HG02938 (cell line): ENCODE measurements around the gene CCDC70.

Experiments
- ATAC-seq: cut with Tn5 transposase; IDR thresholded peaks from one replicate; pipeline ENCODE4 v1.9.1; 2021; ENCODE audit warnings: mild to moderate bottlenecking, moderate library complexity; ENCODE audit not compliant: unreplicated experiment

Gene CCDC70

DNA sequence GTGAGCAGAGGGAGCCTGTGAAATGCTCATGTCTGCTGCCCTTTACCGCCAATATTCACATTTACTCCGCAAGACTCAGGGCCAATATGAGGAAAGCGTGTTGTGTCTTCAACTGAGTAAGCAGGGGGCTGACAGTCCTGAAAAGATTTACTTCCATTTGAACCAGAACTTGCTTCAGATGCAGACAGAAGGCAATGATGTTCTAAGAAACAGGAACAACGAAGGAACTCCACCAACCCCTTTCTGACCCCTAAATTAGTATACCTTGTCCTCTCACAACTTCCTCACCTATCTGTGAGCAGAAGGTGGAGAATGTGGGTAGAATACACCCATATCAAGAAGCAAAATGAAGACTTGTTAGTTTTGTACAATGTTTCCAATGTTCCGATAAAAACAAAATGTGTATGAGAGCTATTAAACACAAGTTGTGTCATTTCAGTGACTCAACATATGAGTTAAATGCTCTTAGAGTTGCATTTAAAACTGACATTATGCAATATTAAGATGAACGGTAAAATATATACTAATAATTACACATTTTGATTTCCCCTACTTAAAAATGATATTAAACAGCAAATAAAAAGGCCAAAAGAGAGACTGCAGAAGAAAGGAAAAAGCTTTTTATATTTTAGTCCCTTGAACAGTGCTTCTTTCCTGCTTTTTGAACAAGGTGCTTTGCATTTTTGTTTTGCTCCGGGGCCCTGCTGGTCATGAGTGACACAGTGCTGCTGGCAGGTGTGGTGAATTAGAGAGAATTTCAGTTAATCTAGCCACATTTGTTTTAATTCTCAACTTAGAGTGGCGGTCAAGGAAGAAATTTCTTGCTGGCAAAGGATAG lies 32.8 kb upstream of the CCDC70 start:
- no peak for ATAC-seq

DNA sequence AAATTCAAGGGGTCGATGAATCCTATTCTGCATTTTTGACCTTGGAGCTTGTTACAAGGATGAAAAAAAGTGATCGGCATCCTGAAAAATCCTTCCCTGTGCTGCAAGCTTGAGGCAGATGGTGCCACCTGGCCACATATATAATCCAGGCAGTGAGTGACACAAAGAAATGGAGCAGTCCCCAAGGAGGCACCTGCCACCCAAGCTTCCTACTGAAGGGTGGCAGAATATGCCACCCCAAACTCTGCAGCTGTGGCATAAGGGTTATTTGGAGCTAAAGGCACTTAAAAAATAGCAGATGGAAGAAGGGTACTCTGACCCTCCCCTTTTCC lies 32.2 kb upstream of the CCDC70 start:
- ATAC-seq = no peak

DNA sequence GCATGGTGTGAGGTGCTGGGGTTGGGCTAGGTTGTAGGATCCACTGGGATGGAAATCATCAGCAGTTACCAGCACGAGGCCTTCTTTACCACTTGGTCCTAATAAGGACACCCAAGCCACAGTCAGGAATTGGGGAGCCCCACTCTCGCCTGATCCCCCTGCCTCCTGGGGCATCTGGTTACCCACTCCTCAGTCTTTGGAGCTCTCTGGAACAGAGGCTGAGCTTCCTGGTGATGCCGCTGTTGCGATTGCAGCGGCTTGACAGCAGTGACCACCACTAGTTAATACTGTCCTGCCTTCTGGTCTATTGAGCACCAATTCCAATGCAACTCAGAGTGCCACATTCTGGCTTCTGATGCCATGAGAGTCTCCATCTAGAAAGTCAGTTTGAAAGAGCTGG lies 30.2 kb upstream of the CCDC70 start:
- no peak for ATAC-seq

DNA sequence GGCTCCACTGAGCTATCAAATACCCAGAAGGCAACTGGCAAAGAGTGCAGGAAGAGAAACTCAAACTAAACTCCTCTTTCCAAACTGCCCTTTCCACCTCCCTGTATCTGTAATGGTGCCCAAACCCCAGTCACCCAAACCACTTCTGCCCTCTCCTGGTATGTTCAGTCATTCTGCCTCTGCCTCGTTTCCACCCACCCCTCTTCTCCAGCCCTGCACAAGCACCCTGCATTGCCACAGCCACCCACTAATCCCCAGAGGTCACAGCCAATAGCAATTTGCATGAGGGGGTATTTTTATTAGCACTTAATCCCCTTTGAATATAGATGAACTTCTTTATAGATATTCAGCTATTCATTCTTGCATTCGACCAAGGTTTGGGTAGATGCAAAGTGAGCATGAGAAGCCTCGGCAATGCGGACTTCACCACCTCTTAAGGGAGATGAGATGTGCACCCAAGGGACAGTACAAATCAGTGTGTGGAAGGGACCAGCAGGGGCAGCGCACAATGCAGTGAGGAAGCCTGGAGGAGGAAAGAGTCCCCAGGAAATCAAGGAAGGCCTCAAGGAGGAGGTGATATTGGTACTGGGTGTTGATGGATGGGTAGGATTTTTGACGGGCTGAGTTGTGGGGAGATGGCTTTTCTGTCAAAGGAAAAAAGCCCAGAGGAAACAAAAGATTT lies 29.2 kb upstream of the CCDC70 start:
- ATAC-seq = no peak

DNA sequence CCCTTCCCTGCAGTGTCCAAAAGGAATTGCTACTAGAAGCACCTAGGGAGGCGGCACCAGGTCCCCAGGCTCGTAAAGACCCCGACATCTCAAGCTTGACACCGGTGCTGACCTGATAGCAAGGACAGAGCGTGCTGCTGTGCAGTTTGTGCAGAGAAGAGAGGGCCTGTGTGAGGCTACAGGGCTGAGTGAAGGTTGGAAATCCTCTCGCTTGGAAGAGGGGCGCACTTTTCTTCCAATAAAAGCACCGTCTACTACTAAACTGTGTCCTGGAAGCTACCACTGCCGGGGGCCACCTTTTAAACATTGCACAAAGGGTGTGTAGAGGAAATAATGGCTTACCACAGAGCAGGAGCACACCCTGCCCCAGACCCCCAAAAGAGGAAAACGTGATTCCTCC lies 27.8 kb upstream of the CCDC70 start:
- no peak for ATAC-seq

GRCh38 chr13:51834581-51835171 lies 27.1 kb upstream of the CCDC70 start:
- no peak for ATAC-seq

DNA sequence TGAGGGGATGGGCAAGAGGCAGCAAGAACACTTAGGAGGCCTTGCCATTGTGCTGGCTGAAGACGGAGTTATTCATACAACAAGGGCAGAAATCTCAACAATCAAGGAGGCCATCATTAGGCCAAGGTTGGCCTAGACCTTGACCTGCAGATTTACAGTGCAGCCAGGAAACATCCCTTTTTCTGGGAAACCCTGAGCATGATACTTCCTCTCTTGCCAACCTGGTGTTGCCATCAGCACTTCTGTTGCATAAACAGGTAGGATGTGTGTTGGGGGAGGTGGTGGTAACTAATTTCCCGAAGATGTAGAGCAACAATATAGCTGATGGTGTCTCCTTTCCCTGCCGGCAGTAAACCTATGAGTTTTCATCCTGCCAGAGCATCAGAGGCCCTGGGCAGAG lies 24.8 kb upstream of the CCDC70 start:
- ATAC-seq = no peak

- ATAC-seq = no peak
These were observed 23.4 kb upstream of the CCDC70 start for GRCh38 chr13:51838240-51838846.

DNA sequence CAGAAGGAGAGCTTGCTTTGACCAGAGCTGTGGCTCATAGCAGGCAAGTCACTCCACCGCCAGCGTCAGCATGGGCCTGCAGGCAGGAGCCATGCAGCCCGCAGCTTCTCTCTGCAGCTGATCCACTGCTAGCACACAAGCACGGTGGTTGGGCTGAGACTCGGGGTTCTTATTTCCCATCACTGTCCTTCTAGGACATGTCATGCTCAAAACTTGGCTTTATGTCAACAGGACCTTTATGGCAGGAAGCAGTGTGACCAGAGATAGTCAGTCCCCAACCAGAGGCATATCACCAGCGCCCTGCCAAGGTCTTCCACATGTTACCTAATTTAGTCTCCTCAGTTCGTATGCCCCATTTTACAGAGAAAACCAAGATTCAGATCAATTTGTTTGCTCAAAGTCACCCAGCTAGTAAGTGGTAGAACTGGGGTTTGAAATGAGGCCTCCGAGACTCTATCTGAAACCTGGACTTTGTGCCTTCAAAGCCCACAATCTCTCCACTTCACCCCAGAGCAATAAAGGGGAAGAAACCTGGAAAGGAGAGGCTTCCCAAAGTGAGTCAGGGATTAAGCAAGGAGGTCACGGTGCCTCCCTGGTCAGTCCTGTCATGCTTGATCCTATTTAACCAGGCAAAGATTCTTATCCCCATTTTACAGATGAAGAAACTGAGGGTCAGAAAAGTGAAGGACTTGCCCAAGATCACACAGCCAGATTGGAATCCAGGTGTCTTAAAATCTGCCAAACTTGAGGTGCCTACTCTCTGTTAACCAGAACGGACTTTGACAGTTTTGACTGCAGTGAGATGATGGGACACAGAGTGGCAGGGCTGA lies 21.8 kb upstream of the CCDC70 start:
- no peak for ATAC-seq

DNA sequence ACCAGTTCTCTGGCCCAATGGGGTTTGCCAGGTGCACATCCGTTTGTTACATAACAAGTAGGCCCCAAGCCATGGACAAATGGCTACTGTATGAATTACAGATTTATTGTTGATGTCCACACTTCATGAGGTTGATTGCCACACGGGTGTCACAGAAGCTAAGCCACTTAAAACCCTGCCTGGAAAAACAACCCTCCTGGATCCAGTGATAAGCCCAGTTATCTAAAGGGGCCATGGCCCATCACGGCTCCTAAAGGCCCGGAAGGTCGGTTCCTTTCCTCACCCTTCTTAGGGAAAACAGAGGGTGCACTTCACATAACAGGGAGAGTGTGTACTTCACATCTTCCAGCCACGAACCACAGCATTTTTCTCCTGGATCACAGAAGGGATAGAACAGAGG lies 20.9 kb upstream of the CCDC70 start:
- no peak for ATAC-seq

GRCh38 chr13:51841732-51842131 lies 20.0 kb upstream of the CCDC70 start:
- ATAC-seq = no peak

GRCh38 chr13:51843529-51843928 lies 18.2 kb upstream of the CCDC70 start:
- no peak for ATAC-seq

DNA sequence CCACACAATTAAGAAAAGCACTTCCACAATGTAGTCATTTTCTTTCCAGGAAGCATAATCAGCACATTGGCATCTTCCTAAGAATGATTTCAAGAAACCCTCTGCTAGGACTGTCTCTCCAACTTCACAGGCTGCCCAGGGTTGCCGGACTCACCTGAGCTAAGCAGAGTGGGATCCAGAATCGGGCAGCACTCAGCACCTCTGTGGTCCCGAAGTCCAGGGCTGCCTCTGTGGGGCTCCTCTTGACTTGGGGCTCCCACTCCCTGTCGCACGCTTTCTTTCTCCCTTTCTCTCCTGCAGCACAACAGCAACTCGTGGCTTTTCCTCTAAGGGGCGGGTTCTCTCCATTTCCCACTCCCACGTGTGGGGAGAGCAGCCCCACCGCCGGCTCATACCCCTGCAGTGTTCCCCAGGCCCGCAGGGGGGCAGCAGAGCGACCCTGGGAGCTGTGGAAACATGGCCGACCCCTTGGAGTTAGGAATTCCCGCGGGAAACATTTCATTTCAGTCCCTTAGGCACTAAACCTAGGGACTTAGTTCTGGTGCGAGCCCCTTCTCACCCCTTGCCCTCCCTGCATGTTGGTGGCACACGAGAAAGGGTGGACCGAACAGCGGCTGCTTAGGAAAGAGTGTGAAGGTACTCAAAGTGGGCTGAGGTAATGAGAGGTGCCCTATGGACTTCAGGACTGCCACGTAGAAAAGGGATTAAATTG lies 16.8 kb upstream of the CCDC70 start, which contains the start of gene TMEM272:
Gene TMEM272, minus strand, starts transcription at position 316 of the 712 bp plus-strand sequence. CDS start 6,647 bp downstream, outside the sequence.
- ATAC-seq = no peak

DNA sequence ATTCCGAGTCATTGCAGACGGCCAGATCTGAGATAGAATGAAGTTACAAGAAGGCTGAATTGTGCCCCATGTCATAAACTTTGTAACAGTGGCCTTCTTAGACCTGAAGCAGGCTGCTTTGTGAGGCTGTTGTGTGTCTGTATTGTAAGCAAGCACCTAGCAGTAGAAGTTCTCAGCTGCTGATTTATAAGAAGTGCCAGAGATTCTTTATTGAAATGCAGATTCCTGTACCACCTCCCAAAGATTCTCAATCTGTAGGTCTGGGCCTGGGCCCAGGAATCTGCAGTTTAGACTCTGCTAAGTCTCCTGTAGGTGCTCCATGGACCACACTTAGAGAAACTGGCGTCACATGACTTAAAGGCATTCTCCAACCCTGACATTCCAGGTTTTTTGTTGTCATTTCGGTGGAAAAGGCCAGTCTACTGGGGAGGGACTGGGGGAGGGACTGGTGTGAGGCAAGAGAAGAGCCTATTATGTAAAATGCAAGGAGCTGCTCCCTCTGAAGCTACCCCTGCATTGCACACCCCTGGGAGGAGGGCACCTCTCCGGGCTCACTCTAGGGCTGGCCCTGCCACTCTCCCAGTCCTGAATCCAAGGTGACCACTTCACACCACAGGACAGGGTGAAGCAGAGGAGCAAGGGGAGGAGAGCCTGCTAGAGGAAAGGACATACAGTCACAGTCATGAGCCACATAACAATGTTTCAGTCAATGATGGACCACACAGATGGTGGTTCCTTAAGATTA lies 16.0 kb upstream of the CCDC70 start:
- ATAC-seq = no peak

DNA sequence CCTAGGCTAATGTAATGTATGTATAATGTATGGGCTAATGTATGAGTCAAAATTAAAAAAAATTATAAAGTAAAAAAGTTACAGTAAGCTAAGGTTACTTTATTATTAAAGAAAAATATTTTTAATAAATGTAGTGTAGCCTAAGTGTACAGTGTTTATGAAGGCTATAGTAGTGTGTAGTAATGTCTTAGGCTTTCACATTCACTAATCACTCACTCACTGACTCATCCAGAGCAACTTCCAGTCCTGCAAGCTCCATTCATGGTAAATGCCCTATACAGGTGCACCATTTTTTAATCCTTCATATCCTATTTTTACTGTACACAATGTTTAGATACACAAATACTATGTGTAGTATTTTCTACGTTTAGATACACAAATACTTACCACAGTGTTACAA lies 15.0 kb upstream of the CCDC70 start:
- no peak for ATAC-seq

DNA sequence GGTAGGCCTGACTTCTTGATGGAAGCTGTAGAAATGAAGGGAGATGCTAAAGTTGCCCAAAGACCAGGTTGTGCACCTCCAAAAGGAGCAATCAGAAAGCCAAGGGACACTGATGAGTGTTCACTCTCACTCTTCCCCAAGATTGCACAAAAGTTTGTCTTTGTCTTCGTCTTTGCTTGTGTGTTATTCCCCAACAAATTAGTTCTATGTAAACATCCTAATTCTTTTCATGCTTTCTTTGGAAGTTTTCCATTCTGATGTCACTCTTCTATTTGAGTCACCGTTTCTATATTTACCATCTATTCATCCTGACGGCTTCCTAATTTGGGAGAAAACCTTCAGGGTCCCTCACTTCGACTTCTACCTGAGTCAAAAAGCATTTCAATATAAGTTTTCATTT lies 13.1 kb upstream of the CCDC70 start:
- no peak for ATAC-seq

GRCh38 chr13:51849145-51850101 lies 12.3 kb upstream of the CCDC70 start:
- no peak for ATAC-seq

DNA sequence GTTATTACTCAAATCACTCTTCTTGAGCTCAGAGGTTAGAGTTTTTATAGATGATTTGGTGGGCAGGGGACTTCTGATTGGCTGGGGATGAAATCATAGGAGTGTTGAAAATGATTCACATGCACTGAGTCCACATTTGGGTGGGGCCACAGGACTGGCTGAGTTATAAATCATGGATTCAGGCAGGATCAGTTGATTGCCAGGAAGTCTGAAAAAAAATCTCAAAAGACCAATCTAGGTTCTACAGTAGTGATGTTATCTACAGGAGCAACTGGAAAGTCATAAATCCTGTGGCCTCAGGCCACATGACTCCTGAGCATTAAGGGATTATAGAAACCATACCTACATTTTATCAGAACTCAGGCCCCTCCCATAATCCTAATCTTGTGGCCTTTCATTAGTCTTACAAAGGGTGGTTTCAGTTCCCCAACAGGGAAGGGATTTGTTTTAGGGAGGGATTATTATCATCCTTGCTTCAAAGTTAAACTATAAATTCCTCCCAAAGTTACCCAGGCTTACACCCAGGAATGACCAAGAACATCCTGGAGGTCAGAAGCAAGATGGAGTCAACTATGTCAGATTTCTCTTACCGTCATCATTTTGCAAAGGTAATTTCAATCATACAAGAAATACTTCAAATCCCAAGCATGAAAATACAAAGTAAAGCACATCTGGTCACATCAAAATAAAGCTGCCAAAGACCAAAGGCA lies 5.6 kb upstream of the CCDC70 start:
- ATAC-seq = no peak
